Measurements from ENCODE around the gene PEA15. TPM values are rescaled to one million over a fixed set of nuclear protein-coding genes. Genes with fewer than 3 reads are reported as not detected.

PEA15 gene
- total and polyA plus RNA-seq, 9 of the 15 experiments (the other 6 are each of a cell fraction or from before 2014, with no cell fraction given), result 8.2 to 175 (median 35.4) TPM

DNA sequence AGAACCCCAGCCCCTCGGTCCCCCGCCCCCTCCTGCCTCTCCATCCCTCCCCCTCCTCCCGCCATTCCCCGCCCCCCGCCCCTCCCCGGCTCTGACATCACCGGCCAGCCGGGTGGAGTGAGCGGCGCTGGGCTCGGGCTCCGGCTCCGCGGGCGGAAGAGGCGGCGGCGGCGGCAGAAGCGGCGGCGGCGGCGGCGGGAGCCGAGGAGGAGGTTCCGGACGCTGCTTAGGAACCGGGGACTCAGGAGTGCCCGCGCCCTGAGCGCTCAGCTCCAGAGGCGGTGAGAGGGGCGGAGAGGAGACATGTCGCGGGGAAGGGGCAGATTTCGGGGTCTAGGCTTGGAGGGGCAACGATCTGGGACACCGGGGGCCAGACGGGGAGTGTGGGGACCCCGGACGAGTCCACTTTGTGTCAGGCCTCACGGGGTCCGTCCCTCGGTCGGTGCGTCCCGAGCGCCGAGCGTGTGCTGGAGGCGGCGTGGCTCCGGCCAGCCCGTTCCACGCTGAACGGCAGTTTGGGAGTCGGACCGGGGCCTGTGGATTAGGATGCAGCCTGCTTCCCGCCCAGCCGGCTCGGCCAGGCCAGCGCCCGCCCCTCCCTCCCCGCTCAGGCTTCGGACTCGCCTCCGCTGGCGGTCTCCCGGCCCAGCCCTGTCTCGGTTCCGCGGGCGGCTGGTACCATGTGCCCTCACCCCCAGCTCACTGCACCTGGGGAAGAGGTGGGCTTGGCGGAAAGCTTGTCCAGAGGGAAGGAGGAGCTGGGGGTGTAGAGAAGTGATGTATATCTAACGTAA lies at the start of gene PEA15 (continued):
- TF ChIP-seq SUPT5H (IDR thresholded peaks at IDR 0.05) (peak; percentile 70), HNRNPUL1 (IDR thresholded peaks at IDR 0.05; ENCODE audit: low read length) (no peak), CBFB (CRISPR knock-in tag; IDR thresholded peaks at IDR 0.05) (peak; percentile 58; the same call in 1 of the 2 replicates), EP400 (IDR thresholded peaks at IDR 0.05) (0 out of 2 replicates have a peak, but pooled peaks have one; percentile 9), GABPA (tag; conservative IDR thresholded peaks at IDR 0.05; ENCODE audit: low read depth) (peak; percentile 77), POLR3A (IDR thresholded peaks at IDR 0.05; ENCODE audit: borderline replicate concordance, extremely low read depth, insufficient read depth, insufficient read length) (no peak), POLR2G (IDR thresholded peaks at IDR 0.05; ENCODE audit: low read depth, low read length) (peak; percentile 83), ZNF695 (CRISPR knock-in tag; IDR thresholded peaks at IDR 0.05) (no peak), CREB1 (IDR thresholded peaks at IDR 0.05) (peak; percentile 22; the same call in 1 of the 2 replicates), CREB1 (CRISPR knock-in tag; IDR thresholded peaks at IDR 0.05) (no peak), ZNF143 (CRISPR knock-in tag; IDR thresholded peaks at IDR 0.05) (no peak), TAF1 (IDR thresholded peaks at IDR 0.05; ENCODE audit: control insufficient read depth, extremely low read depth, insufficient read depth, low read length, severe bottlenecking) (peak; percentile 69), MYC (IDR thresholded peaks at IDR 0.05; ENCODE audit: low read depth, low read length) (peak; percentile 49; the same call in 1 of the 2 replicates), MYC (CRISPR knock-in tag; IDR thresholded peaks at IDR 0.05; ENCODE audit: borderline replicate concordance, low read depth) (peak; percentile 39; the same call in 1 of the 2 replicates), L3MBTL2 (IDR thresholded peaks at IDR 0.05) (peak; percentile 39; the same call in 1 of the 2 replicates), TEAD1 (CRISPR knock-in tag; IDR thresholded peaks at IDR 0.05) (peak in 1 of 2 experiments; percentile 35; a peak in 1 of 4 replicates), BCOR (IDR thresholded peaks at IDR 0.05) (0 out of 2 replicates have a peak, but pooled peaks have one; percentile 27), CSDE1 (IDR thresholded peaks at IDR 0.05) (no peak), CBFA2T2 (conservative IDR thresholded peaks at IDR 0.05) (no peak)
- TF ChIP-seq, protein P1, sequence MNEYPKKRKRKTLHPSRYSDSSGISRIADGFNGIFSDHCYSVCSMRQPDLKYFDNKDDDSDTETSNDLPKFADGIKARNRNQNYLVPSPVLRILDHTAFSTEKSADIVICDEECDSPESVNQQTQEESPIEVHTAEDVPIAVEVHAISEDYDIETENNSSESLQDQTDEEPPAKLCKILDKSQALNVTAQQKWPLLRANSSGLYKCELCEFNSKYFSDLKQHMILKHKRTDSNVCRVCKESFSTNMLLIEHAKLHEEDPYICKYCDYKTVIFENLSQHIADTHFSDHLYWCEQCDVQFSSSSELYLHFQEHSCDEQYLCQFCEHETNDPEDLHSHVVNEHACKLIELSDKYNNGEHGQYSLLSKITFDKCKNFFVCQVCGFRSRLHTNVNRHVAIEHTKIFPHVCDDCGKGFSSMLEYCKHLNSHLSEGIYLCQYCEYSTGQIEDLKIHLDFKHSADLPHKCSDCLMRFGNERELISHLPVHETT (CRISPR knock-in tag; conservative IDR thresholded peaks at IDR 0.05 in 1 of 2, IDR thresholded peaks at IDR 0.05 in 1 of 2), result peak in 1 of 2 experiments; percentile 50; a peak in 1 of 4 replicates
- TF ChIP-seq, protein P2, sequence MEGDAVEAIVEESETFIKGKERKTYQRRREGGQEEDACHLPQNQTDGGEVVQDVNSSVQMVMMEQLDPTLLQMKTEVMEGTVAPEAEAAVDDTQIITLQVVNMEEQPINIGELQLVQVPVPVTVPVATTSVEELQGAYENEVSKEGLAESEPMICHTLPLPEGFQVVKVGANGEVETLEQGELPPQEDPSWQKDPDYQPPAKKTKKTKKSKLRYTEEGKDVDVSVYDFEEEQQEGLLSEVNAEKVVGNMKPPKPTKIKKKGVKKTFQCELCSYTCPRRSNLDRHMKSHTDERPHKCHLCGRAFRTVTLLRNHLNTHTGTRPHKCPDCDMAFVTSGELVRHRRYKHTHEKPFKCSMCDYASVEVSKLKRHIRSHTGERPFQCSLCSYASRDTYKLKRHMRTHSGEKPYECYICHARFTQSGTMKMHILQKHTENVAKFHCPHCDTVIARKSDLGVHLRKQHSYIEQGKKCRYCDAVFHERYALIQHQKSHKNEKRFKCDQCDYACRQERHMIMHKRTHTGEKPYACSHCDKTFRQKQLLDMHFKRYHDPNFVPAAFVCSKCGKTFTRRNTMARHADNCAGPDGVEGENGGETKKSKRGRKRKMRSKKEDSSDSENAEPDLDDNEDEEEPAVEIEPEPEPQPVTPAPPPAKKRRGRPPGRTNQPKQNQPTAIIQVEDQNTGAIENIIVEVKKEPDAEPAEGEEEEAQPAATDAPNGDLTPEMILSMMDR (IDR thresholded peaks at IDR 0.05 in 2 of 3, conservative IDR thresholded peaks at IDR 0.05 in 1 of 3; ENCODE audit: insufficient read depth in 2 of 3, low read depth in 1 of 3, low read length in 3 of 3), result no peak
- TF ChIP-seq, protein P3, sequence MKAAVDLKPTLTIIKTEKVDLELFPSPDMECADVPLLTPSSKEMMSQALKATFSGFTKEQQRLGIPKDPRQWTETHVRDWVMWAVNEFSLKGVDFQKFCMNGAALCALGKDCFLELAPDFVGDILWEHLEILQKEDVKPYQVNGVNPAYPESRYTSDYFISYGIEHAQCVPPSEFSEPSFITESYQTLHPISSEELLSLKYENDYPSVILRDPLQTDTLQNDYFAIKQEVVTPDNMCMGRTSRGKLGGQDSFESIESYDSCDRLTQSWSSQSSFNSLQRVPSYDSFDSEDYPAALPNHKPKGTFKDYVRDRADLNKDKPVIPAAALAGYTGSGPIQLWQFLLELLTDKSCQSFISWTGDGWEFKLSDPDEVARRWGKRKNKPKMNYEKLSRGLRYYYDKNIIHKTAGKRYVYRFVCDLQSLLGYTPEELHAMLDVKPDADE (conservative IDR thresholded peaks at IDR 0.05; ENCODE audit: control insufficient read depth, low read depth, low read length), result peak; percentile 24
